Measurements from ENCODE around the gene PAIP2B.
"Not testable (repeated sequence)": the region's sequence is repeated elsewhere in the genome, so short reads cannot be mapped to it uniquely, and the experiment has no call there.

Gene PAIP2B

GRCh38 chr2:71243634-71244301 lies 16.9 kb upstream of the PAIP2B start:
- in situ Hi-C loops (cut with MboI; ENCODE audit: low pct_unique_long_range_greater_than_20kb, low sequenced_read_pairs, unreplicated experiment): no loop called here
- TF ChIP-seq CTCF (IDR thresholded peaks at IDR 0.05; ENCODE audit: extremely low read depth, insufficient read depth, missing control alignments): no peak
- DNase-seq (ENCODE audit: low spot score): no peak

GRCh38 chr2:71240794-71241193 lies 13.9 kb upstream of the PAIP2B start:
- in situ Hi-C loops (cut with MboI; ENCODE audit: low pct_unique_long_range_greater_than_20kb, low sequenced_read_pairs, unreplicated experiment): no loop called here
- DNase-seq (ENCODE audit: low spot score): no peak

GRCh38 chr2:71238089-71238488 lies 11.2 kb upstream of the PAIP2B start:
- in situ Hi-C loops (cut with MboI; ENCODE audit: low pct_unique_long_range_greater_than_20kb, low sequenced_read_pairs, unreplicated experiment): no loop called here
- no peak for TF ChIP-seq CTCF (IDR thresholded peaks at IDR 0.05; ENCODE audit: extremely low read depth, insufficient read depth, missing control alignments)

More at GRCh38 chr2:71240794-71241193, 13.9 kb upstream of the PAIP2B start:
- no peak for TF ChIP-seq CTCF (IDR thresholded peaks at IDR 0.05; ENCODE audit: extremely low read depth, insufficient read depth, missing control alignments)

GRCh38 chr2:71235930-71236587 lies 9.2 kb upstream of the PAIP2B start:
- in situ Hi-C loops (cut with MboI; ENCODE audit: low pct_unique_long_range_greater_than_20kb, low sequenced_read_pairs, unreplicated experiment): no loop called here
- DNase-seq (ENCODE audit: low spot score): no peak
- no peak for TF ChIP-seq CTCF (IDR thresholded peaks at IDR 0.05; ENCODE audit: extremely low read depth, insufficient read depth, missing control alignments)

More at GRCh38 chr2:71238089-71238488, 11.2 kb upstream of the PAIP2B start:
- DNase-seq (ENCODE audit: low spot score): no peak

GRCh38 chr2:71233072-71233471 lies 6.2 kb upstream of the PAIP2B start:
- in situ Hi-C loops (cut with MboI; ENCODE audit: low pct_unique_long_range_greater_than_20kb, low sequenced_read_pairs, unreplicated experiment); DNase-seq (ENCODE audit: low spot score): not testable (repeated sequence)

- no peak for TF ChIP-seq CTCF (IDR thresholded peaks at IDR 0.05; ENCODE audit: extremely low read depth, insufficient read depth, missing control alignments)
- DNase-seq (ENCODE audit: low spot score): no peak
- in situ Hi-C loops (cut with MboI; ENCODE audit: low pct_unique_long_range_greater_than_20kb, low sequenced_read_pairs, unreplicated experiment): no loop called here
These were observed 573 bp downstream of the PAIP2B start for GRCh38 chr2:71226096-71226964.
